Loucy (cell line): ENCODE data around the gene IFT81.
A peak's percentile ranks its signal among the peaks of the same experiment; 100 is the strongest.
"Not testable (repeated sequence)": the region's sequence is repeated elsewhere in the genome, so short reads cannot be mapped to it uniquely, and the experiment has no call there.

Source experiments
- H2AFZ ChIP-seq: fragments of 200-600 bp; sonication (generic); 2 replicates; pipeline ENCODE4 v1.6.0; 2016; ENCODE audit warnings: antibody characterized with exemption, mild to moderate bottlenecking, low read length, moderate library complexity
- H3F3A ChIP-seq: fragments of 200-600 bp; 2 replicates; pipeline ENCODE4 v1.6.0; 2016; ENCODE audit warnings: antibody characterized with exemption, low read depth, mild to moderate bottlenecking
- H3K27me3 ChIP-seq: fragments of 200-600 bp; sonication (generic); 2 replicates; pipeline ENCODE4 v1.6.1; 2014; ENCODE audit warnings: low read length, mild to moderate bottlenecking; ENCODE audit not compliant: insufficient read depth, poor library complexity, severe bottlenecking
- H3K36me3 ChIP-seq: fragments of 200-600 bp; sonication (generic); 2 replicates; pipeline ENCODE4 v1.6.1; 2016; ENCODE audit warnings: low read length; ENCODE audit not compliant: insufficient read depth
- H3K4me1 ChIP-seq: fragments of 200-600 bp; sonication (generic); 2 replicates; pipeline ENCODE4 v1.5.1; 2014; ENCODE audit warnings: low read length, mild to moderate bottlenecking; ENCODE audit not compliant: insufficient read depth, poor library complexity, severe bottlenecking
- H3K4me2 ChIP-seq: fragments of 200-600 bp; sonication (generic); 2 replicates; pipeline ENCODE4 v1.6.0; 2014; ENCODE audit warnings: antibody characterized with exemption, low read length, low read depth, mild to moderate bottlenecking; ENCODE audit not compliant: poor library complexity, severe bottlenecking
- H3K4me3 ChIP-seq: fragments of 200-600 bp; sonication (generic); 2 replicates; pipeline ENCODE4 v1.5.1; 2014; ENCODE audit warnings: low read length, mild to moderate bottlenecking, mixed read lengths; ENCODE audit not compliant: poor library complexity, severe bottlenecking
- H3K79me2 ChIP-seq: fragments of 200-600 bp; sonication (generic); 2 replicates; pipeline ENCODE4 v1.6.1; 2014; ENCODE audit warnings: low read length; ENCODE audit not compliant: insufficient read depth
- H3K9ac ChIP-seq: fragments of 200-600 bp; sonication (generic); 2 replicates; pipeline ENCODE4 v1.6.0; 2014; ENCODE audit warnings: mild to moderate bottlenecking, low read depth, low read length, moderate library complexity; ENCODE audit not compliant: poor library complexity, severe bottlenecking
- H3K9me2 ChIP-seq: fragments of 200-600 bp; sonication (generic); replicated peaks from 2 replicates; pipeline ENCODE4 v1.6.1; 2016; ENCODE audit warnings: low read depth, low read length, mixed read lengths
- H3K9me3 ChIP-seq: fragments of 200-600 bp; sonication (generic); 2 replicates; pipeline ENCODE4 v1.6.1; 2014; ENCODE audit warnings: mild to moderate bottlenecking, antibody characterized with exemption, low read length, low read depth; ENCODE audit not compliant: insufficient read depth
- H4K20me1 ChIP-seq: fragments of 200-600 bp; sonication (generic); 2 replicates; pipeline ENCODE4 v1.6.0; 2014; ENCODE audit warnings: antibody characterized with exemption, low read length, mild to moderate bottlenecking; ENCODE audit not compliant: insufficient read depth, poor library complexity, severe bottlenecking
- CTCF ChIP-seq: fragments of 200-600 bp; sonication (generic); conservative IDR thresholded peaks from 2 replicates; pipeline ENCODE4 v1.5.1; 2014; ENCODE audit warnings: mild to moderate bottlenecking, antibody characterized with exemption, low read length
- EZH2phosphoT487 ChIP-seq: fragments of 200-600 bp; IDR thresholded peaks from 2 replicates; pipeline ENCODE4 v1.6.1; 2018; ENCODE audit warnings: antibody characterized with exemption, mild to moderate bottlenecking, moderate library complexity, borderline replicate concordance

Gene IFT81

GRCh38 chr12:110203546-110203945 is 79.4 kb downstream of the IFT81 start:
- Histone ChIP-seq H3K79me2 (no peaks in the 10 kb centered on the region), H2AFZ (peak overlapping the region; percentile 1; the same call in 1 of the 2 replicates), H3K4me2 (no peak overlapping the region), H3K27me3 (no peaks in the 10 kb centered on the region), H3K4me1 (peaks cover 27% of the 10 kb centered on the region), H3K9me2 (no peaks in the 10 kb centered on the region), H3K36me3 (no peaks in the 10 kb centered on the region), H3K4me3 (no peak overlapping the region), H4K20me1 (no peaks in the 10 kb centered on the region), H3F3A (no peaks in the 10 kb centered on the region), H3K9me3 (no peaks in the 10 kb centered on the region), H3K9ac (no peak overlapping the region)
- TF ChIP-seq EZH2phosphoT487, result no peak
- TF ChIP-seq CTCF, result no peak

GRCh38 chr12:110205931-110206330 is 81.8 kb downstream of the IFT81 start:
- Histone ChIP-seq H3K9me3 (no peaks in the 10 kb centered on the region), H3K4me2 (no peak overlapping the region), H2AFZ (no peak overlapping the region), H3K27me3 (no peaks in the 10 kb centered on the region), H3K36me3 (no peaks in the 10 kb centered on the region), H3K4me1 (peaks cover 11% of the 10 kb centered on the region), H4K20me1 (no peaks in the 10 kb centered on the region), H3K79me2 (no peaks in the 10 kb centered on the region), H3K9me2 (no peaks in the 10 kb centered on the region), H3K9ac (no peak overlapping the region), H3F3A (no peaks in the 10 kb centered on the region), H3K4me3 (no peak overlapping the region)
- TF ChIP-seq CTCF (no peak), EZH2phosphoT487 (no peak)

- H3K4me3 ChIP-seq, H3K4me2 ChIP-seq, H2AFZ ChIP-seq, H3K9ac ChIP-seq, H3F3A ChIP-seq, H4K20me1 ChIP-seq, H3K36me3 ChIP-seq, H3K79me2 ChIP-seq, H3K27me3 ChIP-seq, H3K9me2 ChIP-seq, H3K9me3 ChIP-seq: not testable (repeated sequence)
- peaks cover 13% of the 10 kb centered on the region for H3K4me1 ChIP-seq
These were observed 87.7 kb downstream of the IFT81 start for GRCh38 chr12:110211639-110212536.
